AG08396 (cell line): ENCODE data around the gene MT1A.
"Not testable (repeated sequence)": the region's sequence is repeated elsewhere in the genome, so short reads cannot be mapped to it uniquely, and the experiment has no call there.

ENCODE experiments used
- DNase-seq: peaks from one replicate; pipeline ENCODE4 v3.0.0; 2012; ENCODE audit warnings: low spot score, mixed read lengths

The MT1A gene

GRCh38 chr16:56610017-56610608 lies 28.4 kb upstream of the MT1A start:
- DNase-seq = no peak

- no peak for DNase-seq
These were observed 27.8 kb upstream of the MT1A start for GRCh38 chr16:56610609-56611111.

GRCh38 chr16:56611281-56611833 lies 27.1 kb upstream of the MT1A start:
- peak; percentile 55 for DNase-seq

GRCh38 chr16:56613706-56614105 lies 24.8 kb upstream of the MT1A start:
- DNase-seq = no peak

- peak; percentile 65 for DNase-seq
These were observed 23.9 kb upstream of the MT1A start for GRCh38 chr16:56614549-56614991.

- DNase-seq = no peak
These were observed 23.1 kb upstream of the MT1A start for GRCh38 chr16:56615353-56615752.

GRCh38 chr16:56616608-56617211 lies 21.8 kb upstream of the MT1A start:
- DNase-seq = no peak

- peak; percentile 74 for DNase-seq
These were observed 21.0 kb upstream of the MT1A start for GRCh38 chr16:56617212-56618085.

- no peak for DNase-seq
These were observed 20.3 kb upstream of the MT1A start for GRCh38 chr16:56618138-56618537.

GRCh38 chr16:56620339-56620897 lies 18.0 kb upstream of the MT1A start:
- no peak for DNase-seq

- not testable (repeated sequence) for DNase-seq
These were observed 16.6 kb upstream of the MT1A start for GRCh38 chr16:56621665-56622445.

- DNase-seq = not testable (repeated sequence)
These were observed 15.3 kb upstream of the MT1A start for GRCh38 chr16:56623184-56623583.

GRCh38 chr16:56623637-56624036 lies 14.8 kb upstream of the MT1A start:
- DNase-seq = no peak

GRCh38 chr16:56625140-56625942 lies 13.1 kb upstream of the MT1A start, which contains the start of gene MT1E:
MT1E (plus strand) TSS chr16:56625781; CDS start chr16:56625852, 71 bp downstream.
- DNase-seq = peak; percentile 91

GRCh38 chr16:56625943-56626654 lies 12.4 kb upstream of the MT1A start:
- DNase-seq = peak; percentile 81

- no peak for DNase-seq
These were observed 11.8 kb upstream of the MT1A start for GRCh38 chr16:56626685-56627084.

- DNase-seq = no peak
These were observed 9.7 kb upstream of the MT1A start for GRCh38 chr16:56628486-56629350.

- no peak for DNase-seq
These were observed 8.9 kb upstream of the MT1A start for GRCh38 chr16:56629531-56629930.

GRCh38 chr16:56630134-56630533 lies 8.3 kb upstream of the MT1A start:
- no peak for DNase-seq
